ENCODE measurements around the gene HSPBP1.

GRCh38 chr19:55297267-55297666, 17.4 kb upstream of the HSPBP1 start:
- TF ChIP-seq IRF2 (CRISPR knock-in tag; IDR thresholded peaks at IDR 0.05; ENCODE audit: borderline replicate concordance, low read depth) (no peak), AFF4 (CRISPR knock-in tag; IDR thresholded peaks at IDR 0.05; ENCODE audit: borderline replicate concordance) (no peak)
